GM18867 (cell line): ENCODE results near the gene KMT2E.

Source experiments
- ATAC-seq: cut with Tn5 transposase; IDR thresholded peaks from one replicate; pipeline ENCODE4 v1.9.1; 2021; ENCODE audit warnings: mild to moderate bottlenecking, moderate library complexity; ENCODE audit not compliant: unreplicated experiment

Gene KMT2E

GRCh38 chr7:105009667-105010503 lies 4.1 kb upstream of the KMT2E start:
- no peak for ATAC-seq

GRCh38 chr7:105010504-105011130 lies 3.4 kb upstream of the KMT2E start:
- no peak for ATAC-seq

GRCh38 chr7:105011141-105011830 lies 2.7 kb upstream of the KMT2E start:
- ATAC-seq = no peak

GRCh38 chr7:105011831-105012502 lies 2.0 kb upstream of the KMT2E start:
- no peak for ATAC-seq

GRCh38 chr7:105012503-105013220 lies 1.3 kb upstream of the KMT2E start:
- ATAC-seq = peak; percentile 71

- peak; percentile 44 for ATAC-seq
Observed at GRCh38 chr7:105013221-105013815, 687 bp upstream of the KMT2E start.

- no peak for ATAC-seq
Observed at GRCh38 chr7:105014693-105015389, 836 bp downstream of the KMT2E start.

- no peak for ATAC-seq
Observed at GRCh38 chr7:105015390-105015965, 1.5 kb downstream of the KMT2E start.

- no peak for ATAC-seq
Observed at GRCh38 chr7:105016068-105016708, 2.2 kb downstream of the KMT2E start.

GRCh38 chr7:105016709-105017656 lies 3.0 kb downstream of the KMT2E start:
- no peak for ATAC-seq

GRCh38 chr7:105017657-105018365 lies 3.8 kb downstream of the KMT2E start:
- ATAC-seq = no peak

GRCh38 chr7:105019269-105019668 lies 5.3 kb downstream of the KMT2E start:
- ATAC-seq = no peak

GRCh38 chr7:105020926-105021325 lies 6.9 kb downstream of the KMT2E start:
- ATAC-seq = no peak

GRCh38 chr7:105021352-105021751 lies 7.3 kb downstream of the KMT2E start:
- ATAC-seq = no peak

- ATAC-seq = no peak
Observed at GRCh38 chr7:105021967-105022366, 8.0 kb downstream of the KMT2E start.

- ATAC-seq = no peak
Observed at GRCh38 chr7:105022458-105022857, 8.5 kb downstream of the KMT2E start.

- no peak for ATAC-seq
Observed at GRCh38 chr7:105024734-105025133, 10.7 kb downstream of the KMT2E start.
